Measurements from ENCODE around the gene VWC2.

VWC2 gene

DNA sequence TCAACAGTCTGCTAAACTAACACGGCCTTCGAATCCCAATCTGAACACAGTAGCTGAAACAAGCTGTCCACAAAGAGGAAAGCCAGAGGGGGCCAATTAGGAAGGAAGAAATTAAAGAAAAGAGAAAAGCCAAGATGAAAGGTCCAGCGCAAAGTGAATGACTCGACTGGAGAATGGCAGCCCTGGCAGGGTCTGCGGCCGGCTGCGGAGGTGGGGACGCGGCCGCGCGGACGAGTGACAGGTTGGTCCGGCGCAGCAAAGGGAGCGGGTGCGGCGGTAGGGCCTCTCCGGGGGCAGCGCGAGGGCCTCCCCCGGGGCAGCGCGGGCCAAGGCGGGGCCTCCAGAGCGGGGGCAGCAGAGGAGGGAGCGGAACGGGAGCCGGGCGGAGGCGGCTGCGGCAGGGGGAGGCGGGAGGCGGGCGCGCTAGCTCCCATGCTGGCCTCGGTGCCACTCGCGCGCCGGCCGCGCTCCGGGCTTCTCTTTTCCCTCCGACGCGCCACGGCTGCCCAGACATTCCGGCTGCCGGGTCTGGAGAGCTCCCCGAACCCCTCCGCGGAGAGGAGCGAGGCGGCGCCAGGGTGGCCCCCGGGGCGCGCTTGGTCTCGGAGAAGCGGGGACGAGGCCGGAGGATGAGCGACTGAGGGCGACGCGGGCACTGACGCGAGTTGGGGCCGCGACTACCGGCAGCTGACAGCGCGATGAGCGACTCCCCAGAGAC, at the start of gene VWC2:
Gene VWC2, plus strand, starts transcription at position 421 of the 718 bp plus-strand sequence. CDS start 1,798 bp downstream, outside the sequence.
- DNase-seq = no peak

DNA sequence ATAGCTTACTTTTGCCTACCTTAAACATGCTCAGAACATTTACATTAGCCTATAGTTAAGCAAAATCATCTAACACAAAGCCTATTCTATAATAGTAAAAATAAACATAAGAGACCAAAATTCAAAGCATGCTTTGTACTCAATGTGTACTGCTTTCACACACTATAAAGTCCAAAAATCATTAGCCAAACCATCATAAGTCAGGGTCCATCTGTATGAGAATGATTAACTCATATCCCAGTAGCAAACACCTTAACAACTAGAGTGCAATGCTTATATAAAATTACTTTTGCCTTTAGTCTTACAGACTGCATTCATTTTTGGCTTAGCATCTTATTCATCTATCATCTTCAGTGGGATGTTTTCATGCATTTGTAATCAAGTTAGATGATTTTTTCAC, 49.4 kb upstream of the VWC2 start:
- no peak for DNase-seq

DNA sequence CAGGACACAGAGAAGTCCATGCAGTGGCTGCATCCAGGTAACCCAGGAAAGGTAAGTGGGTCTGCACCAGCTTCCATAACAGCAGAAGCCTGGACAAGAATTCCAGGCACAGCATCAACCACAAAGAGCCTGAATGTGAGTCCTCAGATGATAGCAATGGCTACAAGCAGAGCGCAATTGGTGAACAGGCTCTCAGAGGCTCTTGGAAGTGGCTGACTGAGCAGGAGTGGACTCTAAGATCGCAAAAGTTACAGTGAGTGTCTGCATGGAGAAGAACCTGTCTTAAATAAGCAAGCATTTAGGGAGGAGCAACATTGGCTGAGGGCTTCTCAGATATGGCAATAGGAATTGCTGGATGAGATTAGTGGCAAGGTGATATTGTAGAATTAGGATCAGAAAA, 41.6 kb upstream of the VWC2 start:
- DNase-seq = no peak

DNA sequence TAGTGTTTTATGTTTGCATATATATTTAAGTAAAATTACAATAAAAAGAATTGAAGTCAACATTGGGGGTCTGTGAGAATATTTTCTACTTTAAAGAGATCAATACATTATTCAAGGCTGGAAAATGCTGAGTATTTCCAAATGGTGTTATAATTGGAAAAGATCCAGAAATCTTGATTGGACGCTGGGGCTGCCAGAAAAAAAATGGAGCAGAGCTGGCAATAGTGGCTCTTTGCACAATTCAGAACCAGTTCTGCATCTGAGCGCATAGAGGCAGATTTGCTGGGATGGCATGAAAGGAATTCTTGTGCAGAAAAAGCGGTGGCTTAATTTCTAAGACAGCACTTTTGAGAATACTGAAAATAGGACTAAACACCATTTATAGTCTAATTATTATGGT, 10.8 kb upstream of the VWC2 start:
- no peak for DNase-seq

DNA sequence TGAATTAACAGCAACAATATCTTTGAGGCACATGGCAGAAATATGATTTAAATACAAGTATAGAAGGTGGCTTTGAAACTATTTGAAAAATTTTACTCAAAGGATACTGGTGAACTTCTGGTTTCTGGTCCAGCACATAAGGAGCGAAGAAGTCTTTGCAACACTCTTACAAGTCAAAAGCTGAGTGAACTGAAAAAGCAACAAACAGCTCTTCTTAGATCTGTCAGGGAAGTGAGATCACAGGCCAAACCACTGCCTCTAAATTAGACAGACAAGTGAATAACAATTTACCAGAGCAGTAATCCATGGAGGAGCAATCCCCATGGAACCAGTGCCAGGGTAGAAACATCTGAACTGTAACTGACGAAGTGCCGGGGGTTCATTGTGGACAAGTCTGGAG, 9.6 kb upstream of the VWC2 start:
- no peak for DNase-seq

DNA sequence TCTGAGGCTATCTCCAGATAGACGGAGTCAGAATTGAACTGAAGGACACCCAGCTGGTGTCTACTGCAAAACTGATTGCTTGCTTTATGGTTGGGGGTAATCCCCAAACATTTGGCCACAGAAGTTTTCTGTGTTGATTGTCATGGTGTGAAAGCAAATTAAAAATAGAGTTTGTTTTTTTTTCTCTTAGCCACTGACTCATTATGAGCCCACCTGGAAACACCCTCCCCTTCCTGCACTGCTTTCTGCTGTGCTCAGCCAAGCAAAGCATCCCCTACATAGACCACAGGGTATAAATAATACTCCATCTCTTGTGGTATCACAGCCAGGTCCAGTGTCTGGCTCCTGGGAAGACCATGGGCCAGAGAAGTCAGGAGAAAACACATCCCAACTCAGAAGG, 6.5 kb upstream of the VWC2 start:
- no peak for DNase-seq

DNA sequence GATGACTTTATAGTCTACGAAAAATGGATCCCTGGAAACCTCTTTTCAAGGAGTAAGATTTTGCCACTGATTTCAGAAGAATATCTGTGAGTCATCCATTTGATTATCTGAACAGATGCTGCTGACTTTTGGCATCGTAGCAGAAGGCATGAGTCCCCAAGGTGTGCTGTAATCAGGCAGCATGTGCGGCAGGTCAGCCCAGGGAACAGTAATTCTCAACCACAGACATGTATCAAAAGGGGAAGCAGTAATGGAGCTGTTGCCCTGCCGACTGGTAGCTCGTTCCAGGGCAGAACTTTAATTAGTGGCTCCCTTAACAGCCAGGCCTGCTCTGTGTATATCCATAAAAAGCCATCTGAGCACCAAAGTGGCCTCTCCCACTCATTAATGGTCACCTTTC, 5.7 kb upstream of the VWC2 start:
- DNase-seq = no peak

DNA sequence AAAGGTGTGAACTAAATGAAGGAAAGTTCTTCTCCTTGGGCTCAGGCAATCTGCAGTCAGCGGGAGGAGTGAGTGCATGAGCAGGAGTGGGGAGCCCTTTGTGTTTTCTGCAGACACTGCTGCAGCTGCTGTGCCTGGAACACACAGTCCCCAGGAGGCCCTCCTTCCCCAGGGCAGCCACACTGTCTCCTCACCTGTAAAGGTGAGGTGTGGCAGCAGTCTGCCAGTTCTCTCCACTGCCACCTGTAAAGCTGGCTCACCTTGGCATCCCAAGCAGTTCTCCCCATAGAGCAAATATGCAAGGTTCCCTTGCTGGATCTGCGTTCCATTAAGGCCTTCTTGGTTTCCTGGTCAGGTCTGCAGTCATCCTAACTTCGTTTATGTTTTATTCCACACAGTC, 5.2 kb upstream of the VWC2 start:
- no peak for DNase-seq

DNA sequence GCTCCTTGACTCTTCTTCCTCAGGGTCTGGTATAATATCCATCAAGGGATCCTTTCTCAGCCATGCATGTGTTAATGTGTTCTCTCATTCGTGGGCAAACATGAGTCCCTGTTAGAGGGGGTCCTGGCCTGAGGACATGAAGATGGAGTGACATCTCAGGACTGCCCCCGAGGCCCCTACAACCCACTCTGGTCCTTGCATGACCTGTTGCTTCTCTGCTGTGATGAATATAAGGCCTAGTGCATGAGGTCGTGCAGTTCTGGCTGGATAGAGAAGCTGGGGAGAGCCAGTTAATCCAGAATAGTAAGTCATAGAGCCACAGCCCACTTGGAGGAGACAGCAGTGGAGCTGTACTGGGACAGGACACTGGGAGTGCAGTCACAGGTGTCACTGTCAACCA, 4.6 kb upstream of the VWC2 start:
- DNase-seq = no peak

DNA sequence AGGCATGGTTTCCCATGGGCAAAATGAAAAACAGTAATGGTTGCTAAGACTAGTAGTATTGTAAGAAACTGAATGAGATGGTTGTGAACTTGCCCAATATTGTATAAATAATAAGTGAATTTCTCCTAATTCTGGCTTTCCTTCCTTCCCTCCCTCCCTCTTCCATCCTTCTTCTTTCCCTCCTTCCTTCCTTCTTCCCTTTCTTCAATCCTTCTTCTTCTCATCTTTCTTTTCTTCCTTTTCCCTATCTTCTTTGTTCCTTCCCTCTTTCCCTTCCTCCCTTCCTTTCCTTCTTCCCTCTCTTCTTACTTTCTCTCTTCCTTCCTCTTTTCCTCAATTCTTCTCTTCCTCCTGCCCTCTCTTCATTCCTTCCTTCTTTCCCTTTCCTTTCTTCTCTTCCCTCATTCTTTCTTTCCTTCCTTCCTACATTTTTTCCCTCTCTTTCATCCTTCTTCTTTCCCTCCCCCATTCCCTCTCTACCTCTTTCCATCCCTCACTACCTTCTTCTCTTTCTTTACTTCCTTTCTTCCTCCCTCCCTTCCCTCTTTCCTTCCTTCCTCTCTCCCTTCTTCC, 4.1 kb upstream of the VWC2 start:
- no peak for DNase-seq

DNA sequence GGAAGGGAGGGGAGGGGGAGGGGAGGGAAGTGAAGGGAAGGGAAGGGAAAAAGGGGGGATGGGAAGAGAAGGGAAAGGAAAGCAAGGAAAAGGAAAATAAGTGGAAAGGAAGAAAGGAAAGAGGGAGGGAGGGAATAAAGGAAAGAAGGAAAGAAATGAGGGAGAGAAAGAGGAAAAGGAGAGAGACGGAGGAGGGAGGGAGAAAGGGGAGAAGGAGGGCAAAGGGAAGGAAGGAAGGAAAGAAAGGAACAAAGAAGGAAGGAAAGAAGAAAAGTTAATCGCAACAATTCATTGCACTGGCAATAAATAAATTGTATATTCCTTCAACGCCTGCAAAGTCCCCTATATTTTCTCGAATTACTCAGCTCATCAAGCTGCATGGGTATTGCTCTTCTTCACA, 2.6 kb upstream of the VWC2 start:
- DNase-seq = no peak

DNA sequence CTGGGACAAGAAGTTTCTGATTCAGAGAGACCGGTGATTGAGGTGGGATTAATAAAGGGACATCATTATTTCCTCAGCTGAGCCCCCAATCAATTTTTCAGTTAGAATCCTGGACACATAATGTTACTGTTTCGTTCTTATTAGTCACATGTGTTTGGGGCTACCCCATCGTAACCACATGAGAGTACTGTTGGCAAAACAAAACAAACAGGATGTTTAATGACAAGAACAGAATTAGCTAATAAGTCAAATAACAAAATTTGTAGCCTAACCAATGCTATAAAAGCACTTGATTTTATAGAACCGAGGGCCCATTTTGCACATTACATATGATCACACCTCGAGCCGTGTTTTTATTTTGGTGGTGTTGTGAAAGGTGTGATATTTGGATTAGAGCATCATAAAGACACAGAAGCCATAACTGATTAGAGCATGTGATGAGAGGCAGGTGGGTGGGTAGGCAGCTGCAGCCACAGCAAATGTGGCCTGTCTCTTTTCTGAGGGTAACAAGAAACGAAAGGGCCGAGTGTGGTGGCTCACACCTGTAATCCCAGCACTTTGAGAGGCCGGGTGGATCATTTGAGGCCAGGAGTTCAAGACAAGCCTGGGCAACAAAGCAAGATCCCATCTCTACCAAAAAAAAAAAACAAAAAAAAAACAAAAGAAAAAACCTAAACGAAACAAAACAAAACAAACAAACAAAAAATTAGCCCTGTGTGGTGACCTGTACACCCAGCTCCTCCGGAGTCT, 1.8 kb upstream of the VWC2 start:
- no peak for DNase-seq

DNA sequence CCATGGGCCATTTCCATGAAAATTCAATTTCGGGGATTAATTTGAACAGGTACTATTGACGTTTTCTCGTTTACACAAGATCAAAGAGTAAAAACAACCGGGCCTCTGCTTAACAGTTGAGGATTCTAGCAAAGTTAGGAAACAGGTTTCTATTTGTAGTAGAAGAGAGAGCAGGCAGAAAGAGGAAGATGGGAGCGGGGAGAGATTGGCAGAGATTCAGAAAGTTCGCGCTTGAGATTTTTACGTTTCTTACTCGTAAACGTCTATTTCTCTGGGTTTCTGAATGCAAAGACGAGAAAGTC, 571 bp upstream of the VWC2 start:
- no peak for DNase-seq

DNA sequence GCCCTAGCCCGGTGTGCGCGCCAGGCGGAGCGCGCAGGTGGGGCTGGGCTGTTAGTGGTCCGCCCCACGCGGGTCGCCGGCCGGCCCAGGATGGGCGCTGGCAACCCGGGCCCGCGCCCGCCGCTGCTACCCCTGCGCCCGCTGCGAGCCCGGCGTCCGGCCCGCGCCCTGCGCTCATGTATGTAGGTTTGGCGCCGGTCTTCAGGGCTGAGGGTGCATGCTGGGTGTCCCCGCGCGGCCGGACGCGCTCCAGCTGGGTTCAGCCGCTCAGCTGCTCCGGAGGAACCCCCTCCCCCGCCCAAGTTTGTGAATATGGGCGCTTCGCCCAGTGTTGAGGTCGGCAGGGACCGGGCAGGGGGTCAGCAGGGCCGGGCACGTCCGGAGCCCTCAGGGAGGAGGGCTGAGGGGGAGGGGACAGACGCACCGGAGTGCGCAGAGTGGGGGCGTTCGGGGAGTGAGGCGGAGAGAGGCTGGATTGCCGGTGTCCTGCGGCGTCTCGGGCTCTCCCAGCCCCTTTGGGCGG, 559 bp downstream of the VWC2 start:
- no peak for DNase-seq

DNA sequence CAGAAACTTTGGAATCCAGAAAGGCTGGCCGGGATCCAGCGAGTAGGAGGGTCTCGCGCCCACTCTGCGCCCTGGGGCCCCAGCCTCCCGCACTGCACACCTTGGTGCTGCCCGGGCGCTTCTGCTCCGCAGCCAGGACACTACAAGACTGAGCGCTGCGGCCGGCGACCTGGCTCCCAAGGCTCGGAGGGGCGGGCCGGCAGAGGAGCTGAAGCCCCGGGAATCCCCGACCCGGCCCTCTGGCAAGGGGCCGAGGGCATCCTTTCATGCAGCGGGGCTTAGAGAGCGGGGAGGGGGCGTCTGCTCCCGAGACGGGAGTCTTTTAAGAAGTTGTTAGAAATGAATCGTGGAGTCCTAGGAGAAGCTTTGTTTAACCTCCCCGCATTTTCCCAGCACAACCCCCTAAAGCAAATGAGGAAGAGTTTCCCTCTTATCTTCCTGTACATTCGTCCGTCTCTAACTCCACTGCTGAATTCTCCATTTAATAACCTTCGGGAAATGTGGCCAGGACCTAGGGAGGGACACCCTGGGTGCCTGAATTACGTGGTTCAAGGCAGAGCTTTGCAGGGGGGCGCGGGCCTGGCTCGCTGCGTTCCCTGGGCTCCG, 1.1 kb downstream of the VWC2 start:
- no peak for DNase-seq

DNA sequence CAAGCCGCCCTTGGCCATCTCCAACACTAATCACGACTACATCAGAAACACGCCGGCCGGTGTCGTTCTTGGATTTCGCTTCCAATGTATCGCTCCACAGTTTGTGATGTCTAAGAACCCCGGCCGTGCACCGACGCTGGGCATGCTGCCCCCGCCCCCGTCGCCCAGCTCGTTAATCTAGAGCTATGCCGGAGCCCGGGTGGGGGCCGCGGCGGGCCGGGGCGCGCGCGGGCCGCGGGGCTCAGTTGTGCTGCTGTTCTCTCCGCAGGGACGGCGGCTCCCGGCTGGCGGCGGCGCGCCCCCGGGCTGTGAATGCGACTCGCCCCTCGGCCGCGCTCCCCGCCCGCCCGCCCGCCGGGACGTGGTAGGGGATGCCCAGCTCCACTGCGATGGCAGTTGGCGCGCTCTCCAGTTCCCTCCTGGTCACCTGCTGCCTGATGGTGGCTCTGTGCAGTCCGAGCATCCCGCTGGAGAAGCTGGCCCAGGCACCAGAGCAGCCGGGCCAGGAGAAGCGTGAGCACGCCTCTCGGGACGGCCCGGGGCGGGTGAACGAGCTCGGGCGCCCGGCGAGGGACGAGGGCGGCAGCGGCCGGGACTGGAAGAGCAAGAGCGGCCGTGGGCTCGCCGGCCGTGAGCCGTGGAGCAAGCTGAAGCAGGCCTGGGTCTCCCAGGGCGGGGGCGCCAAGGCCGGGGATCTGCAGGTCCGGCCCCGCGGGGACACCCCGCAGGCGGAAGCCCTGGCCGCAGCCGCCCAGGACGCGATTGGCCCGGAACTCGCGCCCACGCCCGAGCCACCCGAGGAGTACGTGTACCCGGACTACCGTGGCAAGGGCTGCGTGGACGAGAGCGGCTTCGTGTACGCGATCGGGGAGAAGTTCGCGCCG, 1.9 kb downstream of the VWC2 start:
- DNase-seq = no peak

DNA sequence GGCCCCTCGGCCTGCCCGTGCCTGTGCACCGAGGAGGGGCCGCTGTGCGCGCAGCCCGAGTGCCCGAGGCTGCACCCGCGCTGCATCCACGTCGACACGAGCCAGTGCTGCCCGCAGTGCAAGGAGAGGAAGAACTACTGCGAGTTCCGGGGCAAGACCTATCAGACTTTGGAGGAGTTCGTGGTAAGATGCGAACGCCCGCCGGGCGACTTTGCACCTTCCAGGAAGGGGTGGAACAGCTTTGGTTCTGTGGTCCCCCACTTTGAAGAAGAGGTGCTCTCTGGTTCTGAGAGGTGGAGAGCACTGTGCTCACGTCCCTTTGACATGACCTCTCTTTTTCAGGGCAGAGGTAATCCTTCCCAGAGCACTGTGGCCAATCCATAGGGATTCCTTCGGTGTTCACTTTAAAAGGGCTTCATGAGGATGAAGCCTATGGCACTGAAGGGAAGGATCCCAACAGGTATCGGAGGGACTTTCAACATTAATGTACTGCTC, 2.6 kb downstream of the VWC2 start:
- no peak for DNase-seq

DNA sequence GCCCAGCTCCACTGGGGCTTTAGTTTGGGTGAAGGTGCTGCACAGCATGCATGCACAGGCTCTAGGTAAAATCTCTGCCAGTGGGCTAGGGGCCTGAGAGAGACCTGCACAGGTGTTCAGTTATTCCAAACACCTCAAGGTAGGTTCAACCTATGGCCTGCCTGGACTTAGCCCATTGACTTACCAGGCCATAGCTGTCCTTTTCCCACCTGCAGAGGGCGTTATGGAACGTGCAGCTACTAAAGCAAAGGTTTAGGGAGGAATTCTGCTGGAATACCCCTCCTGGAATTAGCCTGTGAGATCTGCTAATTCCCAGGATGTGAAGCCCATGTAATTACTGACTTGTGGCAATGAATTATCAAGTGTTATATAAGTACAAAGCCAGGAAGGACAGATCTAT, 3.6 kb downstream of the VWC2 start:
- no peak for DNase-seq

DNA sequence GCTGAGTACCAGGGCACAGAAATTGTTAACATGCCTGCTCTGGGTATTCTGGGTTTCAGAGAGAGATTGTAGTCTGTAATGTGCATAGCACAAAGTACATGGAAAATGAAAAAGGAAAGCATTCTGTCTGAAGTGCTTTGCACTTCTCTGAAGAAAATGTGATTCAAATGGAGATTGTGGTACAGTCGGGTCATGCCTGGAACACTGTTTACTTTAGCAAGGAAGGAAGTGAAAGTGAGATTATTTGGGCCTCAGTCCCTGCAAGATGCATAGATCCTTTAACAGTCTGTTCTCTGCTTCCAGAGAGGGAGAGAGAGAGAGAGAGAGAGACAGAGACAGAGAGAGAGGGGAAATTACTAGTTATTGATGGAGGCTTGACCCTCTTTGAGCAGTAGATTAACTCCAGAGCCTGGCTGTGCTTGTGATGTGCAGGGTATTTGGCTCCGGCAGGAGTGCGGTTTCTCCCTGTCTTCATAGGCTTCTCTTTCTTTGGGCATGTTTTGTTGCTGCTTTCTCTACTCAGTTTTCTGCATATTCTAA, 5.4 kb downstream of the VWC2 start:
- no peak for DNase-seq

DNA sequence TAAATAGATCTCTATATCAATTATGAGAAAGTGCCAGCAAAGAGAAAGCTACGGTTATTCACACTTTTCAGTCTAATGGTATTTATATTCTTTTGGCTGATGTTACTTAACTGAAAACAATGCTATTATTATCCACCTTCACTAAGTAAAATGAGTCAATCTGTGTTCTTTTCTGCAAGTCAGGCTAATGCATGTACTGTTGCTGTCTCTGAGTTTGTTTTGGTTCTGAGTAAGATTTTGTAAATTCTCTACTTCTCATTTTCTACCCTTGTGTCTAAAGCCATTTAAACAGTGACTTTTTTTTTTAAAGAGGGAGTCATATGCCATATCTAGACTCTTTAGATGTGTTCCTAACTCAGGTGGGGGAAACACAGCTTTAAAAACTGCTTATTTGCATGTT, 7.5 kb downstream of the VWC2 start:
- no peak for DNase-seq

DNA sequence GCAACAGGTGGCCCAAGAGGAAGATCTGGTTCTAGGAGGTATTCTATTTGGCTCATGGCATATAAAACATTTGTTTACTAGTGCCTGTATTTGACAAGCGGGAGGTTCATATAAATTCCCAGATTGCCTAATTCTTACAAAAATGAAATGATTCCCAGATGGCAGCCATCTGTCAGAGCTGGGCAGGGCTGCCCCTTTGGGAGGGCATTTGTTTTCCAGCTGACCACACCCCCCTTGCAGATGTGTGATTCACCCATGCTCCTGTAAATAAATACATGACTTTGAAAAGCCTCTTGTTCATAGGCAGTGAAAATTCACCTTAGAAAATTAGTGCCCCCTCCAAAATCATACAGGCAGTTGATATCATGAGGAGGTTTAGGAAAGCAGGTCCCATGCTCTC, 8.6 kb downstream of the VWC2 start:
- DNase-seq = no peak

DNA sequence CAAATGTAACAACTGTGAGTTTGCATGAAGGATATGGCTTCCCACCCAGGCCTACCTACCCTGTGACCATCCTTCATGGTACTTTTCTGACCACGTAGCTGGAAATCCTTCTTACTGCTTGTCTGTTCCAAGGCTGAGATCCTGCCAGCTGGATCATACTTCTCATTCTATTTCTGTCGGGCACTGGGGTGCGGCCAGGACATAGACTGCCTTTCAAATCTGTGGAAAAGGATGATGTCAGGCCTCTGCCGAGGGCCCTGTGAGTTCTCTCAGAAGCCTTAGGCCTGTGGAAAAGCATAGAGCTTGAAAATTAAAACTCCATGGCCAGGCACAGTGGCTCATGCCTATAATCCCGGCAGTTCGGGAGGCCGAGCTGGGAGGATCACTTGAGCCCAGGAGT, 10.0 kb downstream of the VWC2 start:
- DNase-seq = no peak
